Ovary (tissue), 9 donors: Measurements from ENCODE around the gene ZNF8. TPM values are rescaled to one million over a fixed set of nuclear protein-coding genes. Genes with fewer than 3 reads are reported as not detected.

Experiments
- DNase-seq, 5 donors: peaks; one replicate each; pipeline ENCODE4 v3.0.0-alpha.2; 2019 to 2020
- H3K27ac ChIP-seq, 2 donors: fragments of 200-600 bp; one replicate each; pipeline versions ENCODE4 v1.5.1 to v1.8.0; 2019 to 2022
- H3K27me3 ChIP-seq: fragments of 200-600 bp; one replicate; pipeline ENCODE4 v1.8.0; 2022
- H3K36me3 ChIP-seq: fragments of 200-600 bp; sonication (generic); one replicate; pipeline ENCODE4 v1.5.1; 2019
- H3K4me1 ChIP-seq: one replicate; pipeline ENCODE4 v1.8.1; 2013; ENCODE audit warnings: mild to moderate bottlenecking, moderate library complexity; ENCODE audit not compliant: insufficient read depth
- H3K4me3 ChIP-seq: fragments of 200-600 bp; sonication (generic); one replicate; pipeline ENCODE4 v1.5.1; 2017
- H3K9me3 ChIP-seq, 2 donors: fragments of 200-600 bp in 1 of 2; sonication (generic) in 1 of 2; one replicate each; pipeline versions ENCODE4 v1.5.1 to v1.8.1; 2013 to 2019; ENCODE audit warnings: mild to moderate bottlenecking in 1 of 2, moderate library complexity in 1 of 2
- CTCF ChIP-seq, 3 donors: fragments of 450-650 bp in 2 of 3; fragments of 200-600 bp in 1 of 3; IDR thresholded peaks; one replicate each; pipeline versions ENCODE4 v1.5.1 to v1.8.0; 2016 to 2022; ENCODE audit warnings: antibody characterized with exemption in 3 of 3, mild to moderate bottlenecking in 1 of 3
- EP300 ChIP-seq: sonication (generic); formaldehyde crosslinking; IDR thresholded peaks from one replicate; pipeline ENCODE4 v1.6.1; 2017; ENCODE audit warnings: antibody characterized with exemption
- POLR2A ChIP-seq: fragments of 450-650 bp; IDR thresholded peaks from one replicate; pipeline ENCODE4 v1.6.1; 2017; ENCODE audit warnings: antibody characterized with exemption, mild to moderate bottlenecking, moderate library complexity
- WGBS, 3 donors: extraction: QIAGEN DNeasy Blood & Tissue Kit in 1 of 3; methylation state at CpG; one replicate each; pipeline versions ENCODE4 v1.1.5 to v1.1.7; 2013 to 2017; 5-methylcytosine and 5-hydroxymethylcytosine counted together
- intact Hi-C, 4 donors: fragments of 100-400 bp; cut with DNase I; formaldehyde crosslinking; loops; one replicate each; pipeline versions ENCODE4 v1.11.0 to v1.15.1; 2022 to 2023
- polyA plus RNA-seq, 2 donors: library from polyadenylated mRNA; stranded (reverse); fragments of 200-250 nt in 1 of 2; fragments of 350-450 nt in 1 of 2; fragmentation: Illumina TruSeq in 1 of 2; extraction: RNeasy Lipid Tissue Mini Kit (QIAGEN cat#74804) in 1 of 2; gene quantifications; one replicate each; pipeline ENCODE4 v1.2.3, GENCODE V29; 2013 to 2014
- total RNA-seq, 7 donors: library from RNA; depleted of rRNA in 2 of 7; stranded (reverse); fragments of >200 nt in 2 of 7; fragmentation: NEBNext Ultra II Directional in 3 of 7; extraction: Animal tissue kit (Norgen Biotek cat#: 25700) in 3 of 7; gene quantifications; one replicate each; pipeline versions ENCODE4 v1.1.0 to v1.2.4, GENCODE V29; 2016 to 2023
- donor health status: DM: no; HTN: no; CAD: no; lungs with moderate emphysema.
- donor health status: DM: no; HTN: no; CAD: no.
- donor health status: Bipolar disorder and iron deficiency.
- donor health status: DM: yes; HTN: yes; CAD: no.
- donor health status: DM: no; HTN: no; CAD: no.
- donor health status: DM: yes; HTN: yes; CAD: no.

Gene ZNF8
- total and polyA plus RNA-seq, 9 donors: 2.7 to 10.6 (median 7.2) TPM

- Histone ChIP-seq H3K4me3 (peak within 1 kb of the TSS; percentile 92), H3K36me3 (no peaks in the 10 kb centered on the region), H3K9me3 (no peaks in the 10 kb centered on the region), H3K27ac (peak within 1 kb of the TSS; percentile 80 to 88), H3K27me3 (no peaks in the 10 kb centered on the region), H3K4me1 (peaks cover 15% of the 10 kb centered on the region)
- TF ChIP-seq POLR2A (peak; percentile 56), EP300 (no peak)
- peak; percentile 94 to 97 (median 96) for DNase-seq
- intact Hi-C loops: no loop called here
- WGBS, 3 donors: 0 to 1% (median 1%) methylated on average over 54 to 62 of the region's 62 CpGs
Observed at GRCh38 chr19:58326914-58327726, 48.4 kb downstream of the ZNF8 start, which contains the start of gene ZSCAN22. TSS of gene ZSCAN22 (plus strand) at chr19:58326994. CDS start at chr19:58334803, 7,809 bp downstream.

- Histone ChIP-seq H3K27me3 (no peaks in the 10 kb centered on the region), H3K27ac (no peak overlapping the region), H3K4me3 (no peak overlapping the region), H3K4me1 (peaks cover 15% of the 10 kb centered on the region), H3K9me3 (no peaks in the 10 kb centered on the region), H3K36me3 (no peaks in the 10 kb centered on the region)
- intact Hi-C loops: loop anchor here in 1 of 4 donors (2.0 kb wide), 1 partner anchor 28 kb away; no protein-coding TSS in a partner anchor
- TF ChIP-seq EP300 (no peak), POLR2A (no peak), CTCF (IDR thresholded peaks at IDR 0.05) (no peak)
- DNase-seq: no peak
- 53 to 64% (median 62%) methylated on average over 10 of the region's 10 CpGs for WGBS, 3 donors
Observed at GRCh38 chr19:58328999-58329398, 50.2 kb downstream of the ZNF8 start.

- 82 to 86% (median 83%) methylated on average over 4 of the region's 4 CpGs for WGBS, 3 donors
- no peak overlapping the region for H3K27ac ChIP-seq
Observed at GRCh38 chr19:58330458-58330857, 51.7 kb downstream of the ZNF8 start.

GRCh38 chr19:58332697-58333096 is 53.9 kb downstream of the ZNF8 start:
- DNase-seq: no peak
- Histone ChIP-seq H3K9me3 (no peaks in the 10 kb centered on the region), H3K4me3 (no peak overlapping the region), H3K27me3 (no peaks in the 10 kb centered on the region), H3K27ac (no peak overlapping the region), H3K4me1 (peaks cover 3% of the 10 kb centered on the region), H3K36me3 (no peaks in the 10 kb centered on the region)
- TF ChIP-seq POLR2A: no peak
- no peak for TF ChIP-seq EP300
- no peak for TF ChIP-seq CTCF (IDR thresholded peaks at IDR 0.05)
- intact Hi-C loops: no loop called here
- WGBS, 3 donors: 90 to 94% (median 93%) methylated on average over 1 of the region's 1 CpG

More at GRCh38 chr19:58330458-58330857, 51.7 kb downstream of the ZNF8 start:
- Histone ChIP-seq H3K4me1 (peaks cover 13% of the 10 kb centered on the region), H3K27me3 (no peaks in the 10 kb centered on the region), H3K4me3 (no peak overlapping the region), H3K36me3 (no peaks in the 10 kb centered on the region), H3K9me3 (no peaks in the 10 kb centered on the region)
- no peak for TF ChIP-seq CTCF (IDR thresholded peaks at IDR 0.05)
- no peak for TF ChIP-seq EP300
- TF ChIP-seq POLR2A: no peak
- intact Hi-C loops: no loop called here
- no peak for DNase-seq

- H3K4me3 ChIP-seq: no peak overlapping the region
- 94 to 95% (median 94%) methylated on average over 19 of the region's 19 CpGs for WGBS, 3 donors
- H3K27me3 ChIP-seq: no peaks in the 10 kb centered on the region
- no peaks in the 10 kb centered on the region for H3K4me1 ChIP-seq
- peaks cover 0 to 4% of the 10 kb centered on the region in 2 donors for H3K9me3 ChIP-seq
- H3K27ac ChIP-seq: no peak overlapping the region
- TF ChIP-seq POLR2A (no peak), CTCF (IDR thresholded peaks at IDR 0.05) (no peak), EP300 (no peak)
- DNase-seq: no peak
- H3K36me3 ChIP-seq: no peaks in the 10 kb centered on the region
- intact Hi-C loops: no loop called here
Observed at GRCh38 chr19:58334691-58335249, 56.0 kb downstream of the ZNF8 start.
